Daoy (cell line): ENCODE measurements around the gene MAGEA4. TPM values are rescaled to one million over a fixed set of nuclear protein-coding genes. Genes with fewer than 3 reads are reported as not detected.

Experiments
- DNase-seq: peaks from one replicate; pipeline ENCODE4 v3.0.0-alpha.2; 2015; ENCODE audit warnings: low read depth
- total RNA-seq: library from RNA; depleted of rRNA; stranded (reverse); fragments of >200 nt; shearing (Covaris generic); gene quantifications from 2 replicates; pipeline ENCODE4 v1.2.3, GENCODE V29; 2014; rRNA removed

MAGEA4 gene
- total RNA-seq, 1 experiment from 2014 or later = not detected

DNA sequence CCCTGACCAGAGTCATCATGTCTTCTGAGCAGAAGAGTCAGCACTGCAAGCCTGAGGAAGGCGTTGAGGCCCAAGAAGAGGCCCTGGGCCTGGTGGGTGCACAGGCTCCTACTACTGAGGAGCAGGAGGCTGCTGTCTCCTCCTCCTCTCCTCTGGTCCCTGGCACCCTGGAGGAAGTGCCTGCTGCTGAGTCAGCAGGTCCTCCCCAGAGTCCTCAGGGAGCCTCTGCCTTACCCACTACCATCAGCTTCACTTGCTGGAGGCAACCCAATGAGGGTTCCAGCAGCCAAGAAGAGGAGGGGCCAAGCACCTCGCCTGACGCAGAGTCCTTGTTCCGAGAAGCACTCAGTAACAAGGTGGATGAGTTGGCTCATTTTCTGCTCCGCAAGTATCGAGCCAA, 11.0 kb downstream of the MAGEA4 start:
- no peak for DNase-seq

DNA sequence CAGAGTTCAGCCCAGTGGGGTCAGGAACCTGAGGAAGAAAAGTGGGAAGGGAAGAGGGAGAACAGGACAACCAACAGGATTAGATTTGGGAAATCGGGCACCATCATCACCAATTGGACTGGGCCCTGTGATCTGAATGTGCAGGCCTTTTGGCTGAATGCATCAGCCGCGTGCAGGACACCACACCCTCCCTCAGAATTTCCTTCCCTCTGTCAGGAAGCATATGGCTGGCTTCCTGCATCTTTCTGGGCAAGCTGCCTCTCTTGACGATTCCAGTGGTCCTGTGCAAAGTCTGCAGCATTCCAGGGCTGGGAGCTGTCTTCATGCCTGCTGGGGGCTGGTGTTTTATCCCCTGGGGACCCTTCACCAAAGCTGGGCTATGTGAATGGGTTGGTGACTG, 16.4 kb downstream of the MAGEA4 start:
- DNase-seq = no peak

DNA sequence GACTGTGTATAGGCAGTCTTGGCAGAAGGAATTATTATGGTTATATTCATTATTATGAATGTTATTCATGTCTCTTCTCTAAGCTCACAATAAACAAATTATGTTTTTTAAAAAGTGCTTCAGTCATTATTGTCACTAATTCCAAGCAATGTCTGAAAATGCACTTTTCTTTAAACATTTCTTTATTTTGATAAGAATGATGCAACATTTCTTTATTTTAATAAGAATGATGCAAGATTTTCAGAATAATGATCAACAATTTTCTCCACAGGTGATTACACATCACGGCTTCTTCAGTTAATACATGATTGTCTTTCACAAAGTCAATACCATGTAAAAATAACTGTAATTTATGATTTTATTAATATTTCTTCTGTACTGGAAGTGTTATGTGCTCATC, 22.7 kb downstream of the MAGEA4 start:
- no peak for DNase-seq

DNA sequence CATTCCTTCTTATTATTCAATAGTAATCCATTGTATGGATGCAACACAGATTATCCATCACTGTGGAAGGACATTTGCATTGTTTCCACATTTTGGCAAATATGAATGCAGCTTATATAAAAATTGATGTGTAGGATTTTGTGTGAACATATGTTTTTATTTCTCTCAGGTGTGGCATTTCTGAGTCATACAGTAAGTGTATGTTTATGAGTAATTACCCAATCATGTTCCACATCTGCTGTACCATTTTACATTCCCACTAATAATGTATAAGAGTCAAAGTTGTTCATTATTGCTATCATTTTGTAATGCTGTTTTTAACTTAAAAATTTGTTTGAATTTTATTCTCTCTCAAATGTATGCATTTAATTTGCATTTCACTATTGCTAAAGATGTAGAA, 25.5 kb downstream of the MAGEA4 start:
- no peak for DNase-seq

DNA sequence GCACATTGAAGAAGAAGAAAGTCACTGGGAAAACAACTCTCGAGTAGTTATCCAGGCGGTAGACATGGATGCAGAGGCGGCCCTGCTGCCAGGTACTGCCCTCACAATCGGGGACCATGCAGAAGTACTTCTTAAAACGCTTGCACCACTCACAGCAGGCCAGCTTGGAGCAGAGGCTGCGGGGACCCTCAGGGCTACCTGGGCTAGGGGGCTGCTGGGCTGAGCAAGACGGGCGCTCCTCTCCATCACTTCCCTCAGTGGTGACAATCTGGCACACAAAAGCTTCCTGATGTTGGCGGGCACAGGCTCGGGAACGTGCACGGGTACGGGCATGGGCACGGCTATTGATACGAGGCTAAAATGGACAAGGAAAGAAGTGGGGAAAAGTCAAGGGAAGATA, 42.0 kb downstream of the MAGEA4 start:
- no peak for DNase-seq

DNA sequence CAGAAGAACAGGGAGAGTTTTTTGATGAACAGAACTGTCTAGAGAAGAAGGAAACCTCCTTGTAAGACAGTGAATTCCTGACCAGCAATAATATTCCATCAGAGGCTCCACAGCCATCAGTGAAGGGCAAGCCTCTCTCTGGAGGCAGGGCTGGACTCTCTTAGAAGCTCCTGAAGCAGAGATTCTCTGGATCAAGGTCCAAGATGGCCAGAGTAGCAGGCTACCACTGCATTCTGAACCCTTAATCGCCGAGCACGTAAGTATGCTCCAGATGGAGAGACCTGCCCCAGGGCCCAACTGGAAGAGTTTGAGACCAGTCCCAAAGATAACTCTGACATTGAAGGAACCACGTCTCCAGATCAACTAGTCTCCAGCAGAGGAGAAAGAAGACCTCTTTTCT, 45.4 kb downstream of the MAGEA4 start:
- DNase-seq = no peak

DNA sequence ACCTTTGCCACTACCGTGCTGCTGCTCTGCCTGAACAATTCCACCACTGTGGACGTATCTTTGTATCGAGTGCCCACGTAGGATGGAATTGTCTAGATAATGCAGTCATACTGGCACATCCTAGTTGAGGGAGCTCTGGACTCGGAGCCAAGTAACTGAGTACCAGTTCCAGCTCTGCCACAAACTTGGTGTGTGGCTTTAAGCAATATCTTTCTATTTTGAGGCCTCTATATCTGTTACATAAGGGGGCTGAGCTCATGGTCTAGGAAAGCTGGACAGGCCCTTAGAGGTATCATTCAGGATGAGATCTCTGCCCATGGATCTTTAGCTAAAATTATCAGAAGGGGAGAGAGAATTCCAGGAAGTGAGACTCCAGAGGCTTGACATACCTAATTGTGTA, 49.3 kb downstream of the MAGEA4 start:
- no peak for DNase-seq

DNA sequence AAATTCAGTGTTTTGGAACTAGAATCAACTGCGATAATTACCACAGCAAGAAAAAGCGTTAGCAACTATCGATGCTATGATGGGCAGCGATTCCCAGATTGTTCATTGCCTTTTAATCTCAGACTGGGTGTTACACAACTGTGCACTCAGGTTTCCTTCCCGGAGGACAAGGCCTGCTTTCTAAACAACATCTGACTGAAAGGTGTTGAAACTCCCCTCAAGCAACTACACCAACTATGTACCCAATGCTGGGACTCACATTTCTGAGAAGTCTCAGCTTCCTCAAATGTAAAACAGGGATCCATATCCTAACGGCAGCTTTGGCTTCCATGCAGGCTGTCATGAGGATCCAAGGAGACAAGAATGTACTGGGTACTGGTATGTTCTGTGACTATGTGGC, 53.5 kb downstream of the MAGEA4 start:
- DNase-seq = no peak

DNA sequence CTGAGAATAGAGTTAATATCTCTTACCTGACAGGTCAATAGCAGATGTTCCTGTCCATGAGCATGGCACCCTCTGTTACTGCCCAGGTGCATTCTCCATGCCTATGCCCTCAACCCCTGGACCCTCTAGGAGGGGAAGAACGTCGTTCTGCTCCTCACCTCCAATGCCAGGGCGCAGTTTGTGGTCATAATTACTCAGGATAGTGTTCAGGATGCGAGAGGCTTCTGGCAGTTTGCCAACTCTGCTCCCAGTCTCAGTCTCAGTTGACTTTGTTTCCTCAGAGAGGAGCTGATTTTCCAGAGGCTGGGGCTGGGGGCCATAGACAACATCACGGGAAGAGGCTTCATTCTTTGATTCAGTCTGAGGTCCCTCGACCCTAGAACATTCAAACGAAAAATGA, 57.3 kb downstream of the MAGEA4 start:
- no peak for DNase-seq

DNA sequence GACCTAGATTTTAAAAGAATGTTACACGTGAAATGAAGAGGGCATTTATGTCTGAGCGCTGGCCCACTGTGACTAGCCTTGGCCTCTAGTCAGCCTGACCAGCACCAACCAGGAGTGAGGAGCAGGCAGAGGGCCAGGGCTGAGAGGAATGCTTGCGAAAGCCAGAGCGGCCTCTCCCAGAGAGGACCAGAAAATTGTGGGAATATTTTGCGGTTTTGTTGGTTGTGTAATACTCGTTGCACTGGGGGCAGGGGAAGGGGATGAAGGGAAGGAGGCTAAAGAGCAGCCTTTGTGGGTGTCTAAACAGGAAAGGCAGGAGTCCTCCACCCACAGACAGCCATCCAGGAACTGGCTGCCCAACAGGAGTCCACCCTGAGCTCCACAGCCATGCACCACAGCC, 58.0 kb downstream of the MAGEA4 start:
- peak; percentile 84 for DNase-seq

DNA sequence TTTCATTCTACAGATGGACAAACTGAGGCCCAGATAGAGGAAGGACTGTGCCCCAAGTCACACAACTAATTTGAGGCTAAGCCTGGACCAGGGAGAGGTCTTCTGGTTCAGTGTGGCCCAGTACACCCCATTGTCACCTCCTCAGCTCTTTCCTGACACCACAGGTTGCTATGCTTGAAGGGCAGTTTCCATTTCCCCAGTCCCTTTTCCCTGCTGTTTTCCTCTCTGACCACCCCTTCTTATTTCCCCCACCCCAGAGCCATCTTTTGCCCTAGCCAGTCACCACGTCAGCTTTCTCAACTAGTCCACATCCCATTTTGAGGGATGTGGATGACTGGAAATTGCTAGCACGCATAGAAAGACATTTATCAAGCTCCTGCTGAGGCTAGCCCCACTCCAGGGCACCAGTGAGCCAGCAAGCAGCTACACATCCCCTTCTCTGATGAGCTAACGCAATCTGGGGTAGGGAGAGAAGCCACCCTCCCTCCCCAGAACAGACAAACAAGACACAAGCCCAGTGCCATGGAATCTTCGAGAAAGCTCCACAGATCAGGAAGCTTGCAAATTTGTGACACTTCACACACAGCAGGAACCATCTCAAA, 60.5 kb downstream of the MAGEA4 start:
- DNase-seq = no peak

DNA sequence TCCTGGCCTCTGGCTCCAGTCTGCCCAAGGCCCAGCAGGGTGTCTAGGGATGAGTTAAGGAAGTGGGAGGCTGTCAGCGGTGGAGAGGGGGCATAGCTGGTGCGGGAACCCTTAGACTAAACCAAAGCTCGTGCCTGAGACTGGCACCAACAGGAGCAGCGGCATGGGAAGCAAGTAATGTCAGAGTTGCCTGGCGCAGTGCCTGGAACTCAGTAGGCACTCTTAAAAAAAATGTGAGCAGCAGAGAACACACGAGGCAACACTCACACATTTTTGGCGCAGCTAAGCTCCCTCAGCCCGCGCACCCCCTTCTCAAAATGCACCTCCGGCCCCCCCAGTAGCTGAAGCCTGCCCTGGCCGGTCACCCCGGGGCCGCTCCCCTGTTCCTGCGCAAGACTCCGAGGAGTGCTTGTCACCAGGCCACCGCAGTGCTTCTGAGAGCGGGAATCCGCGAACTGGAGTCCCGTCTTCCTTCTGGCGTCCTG, 61.2 kb downstream of the MAGEA4 start:
- DNase-seq = peak; percentile 55

Other genes starting within 250 kb of the MAGEA4 start
- 0.11 TPM in 1 of 2 replicates, not detected in the other for gene PRRG3, start 217.4 kb upstream of the MAGEA4 start, total RNA-seq
- gene FATE1, start 196.9 kb upstream of the MAGEA4 start, total RNA-seq = not detected in 2 replicates
- not detected in 2 replicates for gene CNGA2, start 178.1 kb upstream of the MAGEA4 start, total RNA-seq
- 3.0 and 27.3 TPM in 2 replicates for gene GABRE, start 61.8 kb downstream of the MAGEA4 start, total RNA-seq
- gene MAGEA10, start 225.7 kb downstream of the MAGEA4 start, total RNA-seq = not detected in 2 replicates